ENCODE data around the gene ARTN.
A peak's percentile ranks its signal among the peaks of the same experiment; 100 is the strongest.

ARTN gene

DNA sequence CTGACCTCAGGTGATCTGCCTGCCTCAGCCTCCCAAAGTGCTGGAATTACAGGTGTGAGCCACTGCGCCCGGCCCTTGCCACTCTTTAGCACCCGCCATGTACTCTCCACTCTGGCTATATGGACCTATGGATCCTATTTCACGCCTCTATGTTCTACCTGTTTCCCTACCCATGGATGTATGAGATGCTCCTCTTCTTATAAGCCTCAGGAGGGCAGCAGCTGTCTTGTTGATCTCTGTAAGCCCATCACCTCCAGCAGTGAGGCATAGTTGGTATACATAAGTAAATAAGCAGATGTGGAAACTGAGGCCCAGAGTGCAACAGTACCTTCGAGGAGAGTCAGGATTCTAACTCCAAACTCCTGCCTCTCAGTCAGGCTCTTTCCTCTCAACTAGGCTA is 24.7 kb upstream of the ARTN start:
- H3K36me3 Mint-ChIP-seq (ENCODE audit: low read depth): peaks cover 16% of the 10 kb centered on the region
- TF ChIP-seq, protein P1, sequence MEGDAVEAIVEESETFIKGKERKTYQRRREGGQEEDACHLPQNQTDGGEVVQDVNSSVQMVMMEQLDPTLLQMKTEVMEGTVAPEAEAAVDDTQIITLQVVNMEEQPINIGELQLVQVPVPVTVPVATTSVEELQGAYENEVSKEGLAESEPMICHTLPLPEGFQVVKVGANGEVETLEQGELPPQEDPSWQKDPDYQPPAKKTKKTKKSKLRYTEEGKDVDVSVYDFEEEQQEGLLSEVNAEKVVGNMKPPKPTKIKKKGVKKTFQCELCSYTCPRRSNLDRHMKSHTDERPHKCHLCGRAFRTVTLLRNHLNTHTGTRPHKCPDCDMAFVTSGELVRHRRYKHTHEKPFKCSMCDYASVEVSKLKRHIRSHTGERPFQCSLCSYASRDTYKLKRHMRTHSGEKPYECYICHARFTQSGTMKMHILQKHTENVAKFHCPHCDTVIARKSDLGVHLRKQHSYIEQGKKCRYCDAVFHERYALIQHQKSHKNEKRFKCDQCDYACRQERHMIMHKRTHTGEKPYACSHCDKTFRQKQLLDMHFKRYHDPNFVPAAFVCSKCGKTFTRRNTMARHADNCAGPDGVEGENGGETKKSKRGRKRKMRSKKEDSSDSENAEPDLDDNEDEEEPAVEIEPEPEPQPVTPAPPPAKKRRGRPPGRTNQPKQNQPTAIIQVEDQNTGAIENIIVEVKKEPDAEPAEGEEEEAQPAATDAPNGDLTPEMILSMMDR (IDR thresholded peaks at IDR 0.05): no peak
- H3K4me3 Mint-ChIP-seq: no peak overlapping the region
- H3K9me3 Mint-ChIP-seq: peaks cover 4% of the 10 kb centered on the region
- H3K27ac Mint-ChIP-seq: peak overlapping the region; percentile 18
- peaks cover 21% of the 10 kb centered on the region for H3K4me1 Mint-ChIP-seq
- no peak for DNase-seq
- H3K27me3 Mint-ChIP-seq (ENCODE audit: low read depth, poor library complexity): peaks cover 9% of the 10 kb centered on the region

DNA sequence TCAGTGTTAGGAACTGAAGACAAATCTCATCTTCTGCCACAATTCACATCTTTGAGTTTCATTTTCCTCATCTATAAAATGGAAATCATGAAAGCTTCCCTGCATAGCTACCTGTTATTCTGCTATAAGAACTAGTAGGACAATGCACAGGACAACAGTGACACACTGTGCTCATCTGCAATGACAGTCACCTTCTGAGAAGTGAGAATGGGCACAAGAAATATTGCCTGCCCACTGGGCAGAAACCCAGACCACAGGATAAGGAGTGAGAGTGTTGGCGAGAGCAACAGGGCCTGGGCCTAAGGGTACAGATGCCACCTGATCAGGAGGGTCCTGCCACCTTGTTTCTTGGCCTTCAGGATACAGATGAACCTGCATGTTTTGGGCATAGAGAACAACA is 23.3 kb upstream of the ARTN start:
- TF ChIP-seq, protein P1 (IDR thresholded peaks at IDR 0.05): no peak
- peaks cover 4% of the 10 kb centered on the region for H3K9me3 Mint-ChIP-seq
- H3K4me3 Mint-ChIP-seq: no peak overlapping the region
- H3K27ac Mint-ChIP-seq: no peak overlapping the region
- peaks cover 9% of the 10 kb centered on the region for H3K27me3 Mint-ChIP-seq (ENCODE audit: low read depth, poor library complexity)
- DNase-seq: no peak
- peaks cover 11% of the 10 kb centered on the region for H3K36me3 Mint-ChIP-seq (ENCODE audit: low read depth)
- H3K4me1 Mint-ChIP-seq: peaks cover 20% of the 10 kb centered on the region

DNA sequence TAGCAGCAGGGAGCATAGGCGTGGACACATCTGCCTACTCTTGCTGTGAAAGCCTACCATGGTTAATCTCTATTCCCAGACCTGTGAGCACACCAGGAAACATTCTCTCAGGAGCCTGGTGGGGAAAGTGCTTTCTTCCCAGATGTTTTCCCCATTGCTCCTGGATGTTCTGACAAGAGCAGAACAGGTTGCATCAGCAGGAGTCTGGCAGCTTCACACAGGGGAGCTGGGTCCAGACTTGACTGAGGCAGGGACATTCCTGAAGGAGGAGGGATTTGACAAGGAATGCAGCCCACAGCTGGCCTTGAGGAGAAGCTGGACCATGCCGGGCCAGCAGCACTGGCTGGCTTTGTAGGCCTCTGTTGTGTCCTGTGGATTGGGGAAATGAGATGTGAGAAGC is 21.0 kb upstream of the ARTN start:
- DNase-seq: no peak
- Mint-ChIP-seq H3K27me3 (ENCODE audit: low read depth, poor library complexity) (peaks cover 4% of the 10 kb centered on the region), H3K27ac (no peak overlapping the region), H3K4me3 (no peak overlapping the region), H3K4me1 (peaks cover 20% of the 10 kb centered on the region), H3K36me3 (ENCODE audit: low read depth) (peaks cover 5% of the 10 kb centered on the region), H3K9me3 (no peaks in the 10 kb centered on the region)
- TF ChIP-seq, protein P1 (IDR thresholded peaks at IDR 0.05): no peak

- no peak for DNase-seq
- TF ChIP-seq, protein P1 (IDR thresholded peaks at IDR 0.05): no peak
- H3K27me3 Mint-ChIP-seq (ENCODE audit: low read depth, poor library complexity): peaks cover 4% of the 10 kb centered on the region
- peaks cover 20% of the 10 kb centered on the region for H3K4me1 Mint-ChIP-seq
- H3K27ac Mint-ChIP-seq: peak overlapping the region; percentile 66
- no peaks in the 10 kb centered on the region for H3K9me3 Mint-ChIP-seq
- H3K4me3 Mint-ChIP-seq: no peak overlapping the region
- peaks cover 4% of the 10 kb centered on the region for H3K36me3 Mint-ChIP-seq (ENCODE audit: low read depth)
These were observed 20.5 kb upstream of the ARTN start for GRCh38 chr1:43913051-43913501.

DNA sequence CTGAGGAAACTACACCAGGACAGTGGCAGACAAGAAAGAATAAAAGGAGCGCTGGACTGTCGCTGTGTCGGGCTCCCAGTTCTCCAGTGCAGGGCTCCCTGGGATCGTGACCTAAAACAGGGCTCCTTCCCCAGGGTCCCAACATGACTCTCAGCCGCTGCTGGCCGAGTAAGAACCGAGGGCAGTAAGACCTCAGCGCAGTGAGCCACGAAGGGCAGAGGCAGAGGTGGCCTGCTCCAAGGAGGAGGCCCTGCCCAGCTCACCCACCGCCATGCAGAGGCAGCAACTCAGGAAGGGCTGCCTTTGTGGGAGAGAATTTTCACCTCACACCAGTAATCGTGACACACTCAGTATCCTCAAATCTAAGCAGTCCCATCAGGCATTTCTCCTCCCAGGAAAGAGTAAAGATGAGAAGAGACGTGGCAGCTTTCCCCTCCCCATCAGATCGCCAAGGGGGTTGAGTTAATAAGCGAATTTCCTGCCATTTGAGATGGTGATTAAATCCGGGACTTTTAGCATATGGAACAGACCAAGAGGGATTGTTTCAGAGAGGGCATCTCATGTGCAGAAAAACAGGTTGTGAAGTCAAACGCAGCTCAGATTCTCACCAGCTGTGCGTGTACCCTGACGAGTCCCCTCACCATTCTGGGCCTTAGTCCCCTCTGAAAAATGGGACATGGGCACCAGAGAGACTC is 19.8 kb upstream of the ARTN start:
- Mint-ChIP-seq H3K27me3 (ENCODE audit: low read depth, poor library complexity) (peaks cover 4% of the 10 kb centered on the region), H3K4me1 (peaks cover 20% of the 10 kb centered on the region), H3K36me3 (ENCODE audit: low read depth) (peaks cover 2% of the 10 kb centered on the region), H3K27ac (peak overlapping the region; percentile 72), H3K4me3 (no peak overlapping the region), H3K9me3 (no peaks in the 10 kb centered on the region)
- no peak for DNase-seq
- TF ChIP-seq, protein P1 (IDR thresholded peaks at IDR 0.05): no peak

Measured in nephron progenitor cell (in vitro differentiated cells).